ENCODE data around the gene KRT38. TPM values are rescaled to one million over a fixed set of nuclear protein-coding genes. Genes with fewer than 3 reads are reported as not detected.
"Not testable (repeated sequence)": the region's sequence is repeated elsewhere in the genome, so short reads cannot be mapped to it uniquely, and the experiment has no call there.

The KRT38 gene
- total and polyA plus RNA-seq, 7 experiments from 2014 or later: not detected

- no peaks in the 10 kb centered on the region for H3K27me3 ChIP-seq (ENCODE audit: control insufficient read depth in 2 of 2, insufficient read depth in 2 of 2, low read length in 2 of 2)
- no peak overlapping the region for H3K4me3 ChIP-seq (ENCODE audit: low read length)
- no peak overlapping the region for H3K4me3 Mint-ChIP-seq
- H3K27me3 Mint-ChIP-seq: peaks cover 0 to 9% (median 4%) of the 10 kb centered on the region in 5 donors
- ATAC-seq (no peak), DNase-seq (no peak)
- peaks cover 0 to 2% (median 0%) of the 10 kb centered on the region in 11 donors for H3K9me3 Mint-ChIP-seq
- intact Hi-C loops (cut with micrococcal nuclease): no loop called here
- H3K4me1 ChIP-seq (ENCODE audit: control insufficient read depth in 2 of 2, insufficient read depth in 2 of 2, low read length in 2 of 2): no peaks in the 10 kb centered on the region
- H3K36me3 Mint-ChIP-seq: peaks cover 0 to 4% (median 0%) of the 10 kb centered on the region in 5 donors
- peaks cover 2 to 16% (median 5%) of the 10 kb centered on the region in 7 donors for H3K4me1 Mint-ChIP-seq
- ChIA-PET CTCF (interaction anchor here (0.7 kb wide), 1 partner anchor 253 kb away, joined by 8 read pairs; no protein-coding TSS in a partner anchor), POLR2A (no interaction called here)
- H3K27ac Mint-ChIP-seq: peak overlapping the region in 1 of 9 donors; percentile 44
- no peaks in the 10 kb centered on the region for H3K9me3 ChIP-seq (ENCODE audit: control insufficient read depth in 2 of 3, low read length in 3 of 3)
- no peak overlapping the region for H3K27ac ChIP-seq (ENCODE audit: low read depth, low read length)
- no peaks in the 10 kb centered on the region for H3K36me3 ChIP-seq (ENCODE audit: control insufficient read depth in 2 of 3, insufficient read depth in 3 of 3, low read length in 3 of 3)
Observed at GRCh38 chr17:41396340-41396739, 44.4 kb downstream of the KRT38 start.

DNA sequence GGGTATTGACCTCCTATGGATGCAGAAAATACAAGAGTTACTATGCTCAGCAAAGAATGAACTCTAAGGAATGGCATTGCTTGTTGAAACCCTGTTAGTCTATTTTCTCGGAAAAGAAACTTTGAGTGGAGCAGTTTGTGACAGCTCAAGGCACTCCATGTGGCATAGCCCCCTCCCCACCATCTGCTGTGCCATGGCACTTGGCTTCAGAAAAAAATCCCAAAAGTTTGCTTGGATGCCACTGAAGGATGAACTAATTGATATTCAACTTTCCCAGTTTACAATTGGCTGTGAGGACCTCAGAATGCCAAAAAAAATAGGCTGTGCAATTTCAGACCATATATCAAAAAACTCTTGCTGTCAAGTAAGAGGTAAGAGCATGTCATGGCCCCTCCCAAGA is 45.2 kb downstream of the KRT38 start:
- H3K27ac ChIP-seq (ENCODE audit: low read depth, low read length): no peak overlapping the region

GRCh38 chr17:41395044-41395443 is 45.7 kb downstream of the KRT38 start:
- H3K4me3 Mint-ChIP-seq; H3K36me3 ChIP-seq (ENCODE audit: control insufficient read depth in 2 of 3, insufficient read depth in 3 of 3, low read length in 3 of 3); H3K36me3 Mint-ChIP-seq; H3K4me1 ChIP-seq (ENCODE audit: control insufficient read depth in 2 of 2, insufficient read depth in 2 of 2, low read length in 2 of 2); intact Hi-C loops (cut with micrococcal nuclease); CTCF ChIA-PET; ATAC-seq; H3K27ac ChIP-seq (ENCODE audit: low read depth, low read length); H3K27me3 ChIP-seq (ENCODE audit: control insufficient read depth in 2 of 2, insufficient read depth in 2 of 2, low read length in 2 of 2); H3K9me3 Mint-ChIP-seq; DNase-seq; POLR2A ChIA-PET; H3K27ac Mint-ChIP-seq; H3K4me3 ChIP-seq (ENCODE audit: low read length); H3K9me3 ChIP-seq (ENCODE audit: control insufficient read depth in 2 of 3, low read length in 3 of 3): not testable (repeated sequence)
- H3K27me3 Mint-ChIP-seq: peaks cover 0 to 12% (median 4%) of the 10 kb centered on the region in 5 donors
- H3K4me1 Mint-ChIP-seq: peaks cover 0 to 16% (median 5%) of the 10 kb centered on the region in 7 donors

More for the DNA sequence above, 45.2 kb downstream of the KRT38 start:
- Histone ChIP-seq H3K4me3 (ENCODE audit: low read length) (no peak overlapping the region), H3K36me3 (ENCODE audit: control insufficient read depth in 2 of 3, insufficient read depth in 3 of 3, low read length in 3 of 3) (no peaks in the 10 kb centered on the region), H3K27me3 (ENCODE audit: control insufficient read depth in 2 of 2, insufficient read depth in 2 of 2, low read length in 2 of 2) (no peaks in the 10 kb centered on the region), H3K4me1 (ENCODE audit: control insufficient read depth in 2 of 2, insufficient read depth in 2 of 2, low read length in 2 of 2) (no peaks in the 10 kb centered on the region), H3K9me3 (ENCODE audit: control insufficient read depth in 2 of 3, low read length in 3 of 3) (no peaks in the 10 kb centered on the region)
- DNase-seq (no peak), ATAC-seq (no peak)
- Mint-ChIP-seq H3K4me3 (no peak overlapping the region), H3K27me3 (peaks cover 0 to 8% (median 1%) of the 10 kb centered on the region in 5 donors), H3K36me3 (peaks cover 0 to 4% (median 0%) of the 10 kb centered on the region in 5 donors), H3K4me1 (peaks cover 0 to 16% (median 5%) of the 10 kb centered on the region in 7 donors), H3K27ac (no peak overlapping the region), H3K9me3 (peaks cover 0 to 1% (median 0%) of the 10 kb centered on the region in 11 donors)
- CTCF ChIA-PET: no interaction called here
- intact Hi-C loops (cut with micrococcal nuclease): no loop called here
- POLR2A ChIA-PET: no interaction called here

- Mint-ChIP-seq H3K4me3 (no peak overlapping the region), H3K4me1 (peaks cover 0 to 13% (median 5%) of the 10 kb centered on the region in 7 donors), H3K27ac (no peak overlapping the region), H3K9me3 (peaks cover 0 to 1% (median 0%) of the 10 kb centered on the region in 11 donors), H3K27me3 (peaks cover 0 to 12% (median 4%) of the 10 kb centered on the region in 5 donors), H3K36me3 (peaks cover 0 to 3% (median 0%) of the 10 kb centered on the region in 5 donors)
- ChIA-PET POLR2A (no interaction called here), CTCF (no interaction called here)
- Histone ChIP-seq H3K27me3 (ENCODE audit: control insufficient read depth in 2 of 2, insufficient read depth in 2 of 2, low read length in 2 of 2) (no peaks in the 10 kb centered on the region), H3K36me3 (ENCODE audit: control insufficient read depth in 2 of 3, insufficient read depth in 3 of 3, low read length in 3 of 3) (no peaks in the 10 kb centered on the region), H3K4me3 (ENCODE audit: low read length) (no peak overlapping the region), H3K27ac (ENCODE audit: low read depth, low read length) (no peak overlapping the region), H3K9me3 (ENCODE audit: control insufficient read depth in 2 of 3, low read length in 3 of 3) (no peaks in the 10 kb centered on the region), H3K4me1 (ENCODE audit: control insufficient read depth in 2 of 2, insufficient read depth in 2 of 2, low read length in 2 of 2) (no peaks in the 10 kb centered on the region)
- DNase-seq (no peak), ATAC-seq (no peak)
- intact Hi-C loops (cut with micrococcal nuclease): no loop called here
Observed at GRCh38 chr17:41394254-41394996, 46.4 kb downstream of the KRT38 start.

GRCh38 chr17:41393826-41394225 is 47.0 kb downstream of the KRT38 start:
- no peak for DNase-seq
- H3K9me3 ChIP-seq (ENCODE audit: control insufficient read depth in 2 of 3, low read length in 3 of 3): no peaks in the 10 kb centered on the region
- no peaks in the 10 kb centered on the region for H3K36me3 ChIP-seq (ENCODE audit: control insufficient read depth in 2 of 3, insufficient read depth in 3 of 3, low read length in 3 of 3)
- H3K27ac Mint-ChIP-seq: no peak overlapping the region
- H3K27me3 ChIP-seq (ENCODE audit: control insufficient read depth in 2 of 2, insufficient read depth in 2 of 2, low read length in 2 of 2): no peaks in the 10 kb centered on the region
- H3K4me1 Mint-ChIP-seq: peaks cover 0 to 10% (median 5%) of the 10 kb centered on the region in 7 donors
- H3K4me3 Mint-ChIP-seq: no peak overlapping the region
- peaks cover 0 to 13% (median 5%) of the 10 kb centered on the region in 5 donors for H3K27me3 Mint-ChIP-seq
- H3K36me3 Mint-ChIP-seq: peaks cover 0 to 3% (median 0%) of the 10 kb centered on the region in 5 donors
- ChIA-PET CTCF (no interaction called here), POLR2A (no interaction called here)
- peaks cover 0 to 5% (median 0%) of the 10 kb centered on the region in 11 donors for H3K9me3 Mint-ChIP-seq
- no peak overlapping the region for H3K4me3 ChIP-seq (ENCODE audit: low read length)
- no peak overlapping the region for H3K27ac ChIP-seq (ENCODE audit: low read depth, low read length)
- ATAC-seq: no peak
- intact Hi-C loops (cut with micrococcal nuclease): no loop called here
- no peaks in the 10 kb centered on the region for H3K4me1 ChIP-seq (ENCODE audit: control insufficient read depth in 2 of 2, insufficient read depth in 2 of 2, low read length in 2 of 2)

- no peaks in the 10 kb centered on the region for H3K36me3 ChIP-seq (ENCODE audit: control insufficient read depth in 2 of 3, insufficient read depth in 3 of 3, low read length in 3 of 3)
- peaks cover 0 to 5% (median 0%) of the 10 kb centered on the region in 11 donors for H3K9me3 Mint-ChIP-seq
- H3K4me3 ChIP-seq (ENCODE audit: low read length): no peak overlapping the region
- no peaks in the 10 kb centered on the region for H3K9me3 ChIP-seq (ENCODE audit: control insufficient read depth in 2 of 3, low read length in 3 of 3)
- intact Hi-C loops (cut with micrococcal nuclease): no loop called here
- ChIA-PET CTCF (no interaction called here), POLR2A (no interaction called here)
- peaks cover 0 to 3% (median 0%) of the 10 kb centered on the region in 5 donors for H3K36me3 Mint-ChIP-seq
- no peaks in the 10 kb centered on the region for H3K4me1 ChIP-seq (ENCODE audit: control insufficient read depth in 2 of 2, insufficient read depth in 2 of 2, low read length in 2 of 2)
- H3K4me3 Mint-ChIP-seq: no peak overlapping the region
- no peak overlapping the region for H3K27ac ChIP-seq (ENCODE audit: low read depth, low read length)
- no peak for ATAC-seq
- DNase-seq: no peak
- H3K27ac Mint-ChIP-seq: no peak overlapping the region
- peaks cover 0 to 10% (median 5%) of the 10 kb centered on the region in 7 donors for H3K4me1 Mint-ChIP-seq
- H3K27me3 Mint-ChIP-seq: peaks cover 0 to 13% (median 5%) of the 10 kb centered on the region in 5 donors
- H3K27me3 ChIP-seq (ENCODE audit: control insufficient read depth in 2 of 2, insufficient read depth in 2 of 2, low read length in 2 of 2): no peaks in the 10 kb centered on the region
Observed at GRCh38 chr17:41393294-41393693, 47.5 kb downstream of the KRT38 start.

DNA sequence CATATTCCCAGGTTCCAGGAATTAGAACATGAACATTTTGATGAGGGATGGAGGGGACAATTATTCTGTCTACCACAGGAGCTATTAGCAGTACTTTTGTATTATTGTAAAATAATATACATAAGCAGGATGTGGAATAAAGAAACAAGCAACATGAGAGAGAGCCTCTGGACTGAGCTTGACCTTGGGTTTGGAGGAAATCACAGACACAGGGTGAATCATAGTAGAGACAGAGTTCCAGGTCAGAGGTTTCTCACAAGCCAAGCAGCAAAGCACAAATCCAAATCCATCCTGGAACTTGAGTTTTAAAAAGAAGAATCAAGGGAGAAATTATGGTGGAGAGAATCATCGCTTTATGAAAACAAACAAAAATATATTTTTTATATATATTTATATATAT is 48.5 kb downstream of the KRT38 start:
- H3K27ac Mint-ChIP-seq: no peak overlapping the region
- POLR2A ChIA-PET: no interaction called here

More for the DNA sequence above, 48.5 kb downstream of the KRT38 start:
- no peaks in the 10 kb centered on the region for H3K27me3 ChIP-seq (ENCODE audit: control insufficient read depth in 2 of 2, insufficient read depth in 2 of 2, low read length in 2 of 2)
- ATAC-seq (no peak), DNase-seq (no peak)
- intact Hi-C loops (cut with micrococcal nuclease): no loop called here
- H3K4me1 Mint-ChIP-seq: peaks cover 0 to 10% (median 5%) of the 10 kb centered on the region in 7 donors
- peaks cover 0 to 13% (median 9%) of the 10 kb centered on the region in 5 donors for H3K27me3 Mint-ChIP-seq
- H3K4me3 ChIP-seq (ENCODE audit: low read length): no peak overlapping the region
- H3K27ac ChIP-seq (ENCODE audit: low read depth, low read length): no peak overlapping the region
- CTCF ChIA-PET: interaction anchor here (0.7 kb wide), 1 partner anchor 53 kb away, joined by 3 read pairs; no protein-coding TSS in a partner anchor
- H3K4me1 ChIP-seq (ENCODE audit: control insufficient read depth in 2 of 2, insufficient read depth in 2 of 2, low read length in 2 of 2): no peaks in the 10 kb centered on the region
- H3K9me3 Mint-ChIP-seq: peaks cover 0 to 12% (median 3%) of the 10 kb centered on the region in 11 donors
- H3K36me3 ChIP-seq (ENCODE audit: control insufficient read depth in 2 of 3, insufficient read depth in 3 of 3, low read length in 3 of 3): no peaks in the 10 kb centered on the region
- H3K4me3 Mint-ChIP-seq: no peak overlapping the region
- peaks cover 0 to 6% (median under 1%) of the 10 kb centered on the region in 5 donors for H3K36me3 Mint-ChIP-seq
- H3K9me3 ChIP-seq (ENCODE audit: control insufficient read depth in 2 of 3, low read length in 3 of 3): no peaks in the 10 kb centered on the region
